Panc1 (cell line): ENCODE measurements around the gene PPIL1. TPM values are rescaled to one million over a fixed set of nuclear protein-coding genes. Genes with fewer than 3 reads are reported as not detected.

Experiments
- ATAC-seq: fragments of 200-7000 bp; cut with Tn5 transposase; 2 replicates; pipeline ENCODE4 v1.9.1; 2020; ENCODE audit warnings: mild to moderate bottlenecking, moderate library complexity
- BruUV-seq: library from RNA; stranded (reverse); fragments of 400-500 nt; replicated peaks from 2 replicates; lab custom pipeline; 2021; lab: Mats Ljungman, UMichigan
- CTCF ChIA-PET: fragments of 300-600 bp; sonication (Branson Sonifier 250); formaldehyde crosslinking; loops from one replicate; lab custom pipeline; 2022; ENCODE audit warnings: antibody characterized with exemption; lab: Charles Lee
- POLR2A ChIA-PET: fragments of 300-600 bp; sonication (Branson Sonifier 250); formaldehyde crosslinking; loops from one replicate; lab custom pipeline; 2022; ENCODE audit warnings: antibody characterized with exemption; lab: Charles Lee
- DNase-seq: peaks from one replicate; pipeline ENCODE4 v3.0.0-alpha.2; 2010; ENCODE audit warnings: low read depth, low spot score
- H3K27ac ChIP-seq: 2 replicates; pipeline ENCODE4 v1.5.1; 2011; ENCODE audit warnings: mild to moderate bottlenecking, low read length, inconsistent platforms
- H3K27me3 ChIP-seq: fragments of 200-500 bp; sonication (Bioruptor generic); 2 replicates; pipeline ENCODE4 v1.6.0; 2014; ENCODE audit warnings: low read length, inconsistent platforms; ENCODE audit not compliant: control insufficient read depth, insufficient read depth
- H3K36me3 ChIP-seq: fragments of 200-500 bp; sonication (Bioruptor generic); 2 replicates; pipeline ENCODE4 v1.5.1; 2014; ENCODE audit warnings: inconsistent platforms, mild to moderate bottlenecking, low read length, moderate library complexity; ENCODE audit not compliant: control insufficient read depth, insufficient read depth
- H3K4me1 ChIP-seq: 2 replicates; pipeline ENCODE4 v1.5.1; 2011; ENCODE audit warnings: inconsistent platforms, mild to moderate bottlenecking, low read length, moderate library complexity; ENCODE audit not compliant: control insufficient read depth, insufficient read depth
- H3K4me3 ChIP-seq, 2 experiments: 2 replicates each; pipeline ENCODE4 v1.5.1; 2011 to 2012; ENCODE audit warnings: low read depth in 2 of 2, low read length in 2 of 2, mild to moderate bottlenecking in 2 of 2, inconsistent platforms in 1 of 2, moderate library complexity in 1 of 2
- H3K9me3 ChIP-seq: fragments of 200-500 bp; sonication (Bioruptor generic); 2 replicates; pipeline ENCODE4 v1.5.1; 2014; ENCODE audit warnings: low read depth, mild to moderate bottlenecking, inconsistent platforms, low read length, moderate library complexity; ENCODE audit not compliant: control insufficient read depth, insufficient read depth
- CTCF ChIP-seq: fragments of 450-650 bp; IDR thresholded peaks from 2 replicates; pipeline ENCODE4 v1.5.1; 2017; ENCODE audit warnings: mild to moderate bottlenecking
- POLR2AphosphoS5 ChIP-seq: IDR thresholded peaks from 2 replicates; pipeline ENCODE4 v1.6.1; 2012; ENCODE audit warnings: mild to moderate bottlenecking, low read depth, low read length, moderate library complexity
- REST ChIP-seq, 2 experiments: IDR thresholded peaks; 2 replicates each; pipeline ENCODE4 v1.6.1; 2011 to 2012; ENCODE audit warnings: low read depth in 2 of 2, control low read depth in 1 of 2, low read length in 1 of 2, mild to moderate bottlenecking in 1 of 2, moderate library complexity in 1 of 2; ENCODE audit not compliant: insufficient read depth in 1 of 2
- SIN3A ChIP-seq: IDR thresholded peaks from 2 replicates; pipeline ENCODE4 v1.6.1; 2012; ENCODE audit warnings: low read depth, mild to moderate bottlenecking, low read length, moderate library complexity, borderline replicate concordance; ENCODE audit not compliant: insufficient read depth
- TCF7L2 ChIP-seq: IDR thresholded peaks from 2 replicates; pipeline ENCODE4 v1.6.1; 2011; ENCODE audit warnings: mild to moderate bottlenecking, low read depth, low read length, inconsistent platforms
- in situ Hi-C: cut with HindIII; loops from 2 replicates; pipeline ENCODE4 v1.10.0; 2016; ENCODE audit warnings: low sequenced_read_pairs, low pct_unique_long_range_greater_than_20kb
- intact Hi-C: fragments of 100-400 bp; cut with micrococcal nuclease; formaldehyde crosslinking; loops from one replicate; pipeline ENCODE4 v1.10.0; 2022; ENCODE audit not compliant: unreplicated experiment
- total RNA-seq: library from RNA; stranded (reverse); gene quantifications from one replicate; pipeline ENCODE4 v1.2.1, GENCODE V29; 2021; ENCODE audit not compliant: unreplicated experiment

Gene PPIL1
- total RNA-seq, 1 experiment from 2014 or later: 44.1 TPM

- in situ Hi-C loops: no loop called here
- Histone ChIP-seq H3K4me1 (peaks cover 12% of the 10 kb centered on the region), H3K27me3 (no peaks in the 10 kb centered on the region; the same call in 1 of the 2 replicates), H3K9me3 (no peaks in the 10 kb centered on the region), H3K27ac (no peak overlapping the region), H3K36me3 (no peaks in the 10 kb centered on the region), H3K4me3 (peak overlapping the region; percentile 38 to 48)
- BruUV-seq: no TSS peak
- ChIA-PET POLR2A (interaction anchor here (0.8 kb wide), 1 partner anchor 894 kb away, joined by 4 read pairs; no protein-coding TSS in a partner anchor), CTCF (no interaction called here)
- peak; percentile 65 for ATAC-seq
- DNase-seq: no peak
- TF ChIP-seq CTCF (peak; percentile 77; the same call in 1 of the 2 replicates), SIN3A (no peak), REST (IDR thresholded peaks at IDR 0.05; ENCODE audit: insufficient read depth in 1 of 2, low read depth in 2 of 2, low read length in 1 of 2) (no peak), TCF7L2 (no peak), POLR2AphosphoS5 (no peak)
- intact Hi-C loops: loop anchor here (10.0 kb wide), 1 partner anchor 225 kb away; no protein-coding TSS in a partner anchor
These were observed 34.7 kb downstream of the PPIL1 start for GRCh38 chr6:36839749-36840431.

- POLR2A ChIA-PET: no interaction called here
- ATAC-seq: no peak
These were observed 35.5 kb downstream of the PPIL1 start, which contains the start of gene CPNE5 for GRCh38 chr6:36838896-36839748. TSS of gene CPNE5 (minus strand) at chr6:36839444. CDS start at chr6:36839377, 67 bp downstream.

More at GRCh38 chr6:36838896-36839748, 35.5 kb downstream of the PPIL1 start, which contains the start of gene CPNE5:
- no TSS peak for BruUV-seq
- Histone ChIP-seq H3K9me3 (no peaks in the 10 kb centered on the region), H3K36me3 (no peaks in the 10 kb centered on the region), H3K27me3 (no peaks in the 10 kb centered on the region; the same call in 1 of the 2 replicates), H3K4me3 (peak within 1 kb of the TSS; percentile 38 to 48), H3K4me1 (peaks cover 12% of the 10 kb centered on the region), H3K27ac (no peak within 1 kb of the TSS)
- TF ChIP-seq POLR2AphosphoS5 (no peak), TCF7L2 (no peak), CTCF (no peak), SIN3A (no peak), REST (IDR thresholded peaks at IDR 0.05; ENCODE audit: insufficient read depth in 1 of 2, low read depth in 2 of 2, low read length in 1 of 2) (no peak)
- in situ Hi-C loops: no loop called here
- intact Hi-C loops: no loop called here
- CTCF ChIA-PET: no interaction called here
- no peak for DNase-seq
